Sigmoid colon (tissue), 7 donors: ENCODE data around the gene IGSF6. TPM values are rescaled to one million over a fixed set of nuclear protein-coding genes. Genes with fewer than 3 reads are reported as not detected.
"Not testable (repeated sequence)": the region's sequence is repeated elsewhere in the genome, so short reads cannot be mapped to it uniquely, and the experiment has no call there.

Source experiments
- DNase-seq: peaks from one replicate; pipeline ENCODE4 v3.0.0-alpha.2; 2019
- H3K27ac ChIP-seq, 4 donors: fragments of 200-600 bp; sonication (generic); one replicate each; pipeline ENCODE4 v1.5.1; 2016 to 2019; ENCODE audit warnings: mild to moderate bottlenecking in 1 of 4
- H3K27me3 ChIP-seq, 3 donors: fragments of 200-600 bp; sonication (generic); one replicate each; pipeline ENCODE4 v1.5.1; 2019; ENCODE audit warnings: mild to moderate bottlenecking in 1 of 3
- H3K36me3 ChIP-seq, 4 donors: fragments of 200-600 bp; sonication (generic); one replicate each; pipeline ENCODE4 v1.5.1; 2016 to 2019
- H3K4me1 ChIP-seq, 4 donors: fragments of 200-600 bp; sonication (generic); one replicate each; pipeline ENCODE4 v1.5.1; 2017 to 2019
- H3K4me3 ChIP-seq, 4 donors: fragments of 200-600 bp; sonication (generic); one replicate each; pipeline ENCODE4 v1.5.1; 2017 to 2019; ENCODE audit warnings: mild to moderate bottlenecking in 2 of 4, moderate library complexity in 1 of 4
- H3K9me3 ChIP-seq, 4 donors: fragments of 200-600 bp in 3 of 4; sonication (generic) in 3 of 4; one replicate each; pipeline versions ENCODE4 v1.5.1 to v1.6.1; 2013 to 2019
- EP300 ChIP-seq, 4 donors: sonication (generic); formaldehyde crosslinking; IDR thresholded peaks; one replicate each; pipeline ENCODE4 v1.6.1; 2017; ENCODE audit warnings: antibody characterized with exemption in 4 of 4
- POLR2A ChIP-seq, 2 donors: fragments of 450-650 bp; IDR thresholded peaks; one replicate each; pipeline ENCODE4 v1.6.1; 2016; ENCODE audit warnings: antibody characterized with exemption in 2 of 2, mild to moderate bottlenecking in 2 of 2, moderate library complexity in 2 of 2
- POLR2AphosphoS5 ChIP-seq, 4 donors: sonication (generic); formaldehyde crosslinking; IDR thresholded peaks; one replicate each; pipeline ENCODE4 v1.6.1; 2017; ENCODE audit warnings: antibody characterized with exemption in 4 of 4
- WGBS, 2 donors: extraction: QIAGEN DNeasy Blood & Tissue Kit; methylation state at CpG; one replicate each; pipeline ENCODE4 v1.1.7; 2013; 5-methylcytosine and 5-hydroxymethylcytosine counted together
- intact Hi-C: fragments of 100-400 bp; cut with DNase I; formaldehyde crosslinking; loops from one replicate; pipeline ENCODE4 v1.15.1; 2023
- polyA plus RNA-seq, 3 donors: library from polyadenylated mRNA; stranded (reverse); fragments of 200-250 nt; gene quantifications; one replicate each; pipeline ENCODE4 v1.2.3, GENCODE V29; 2013
- total RNA-seq, 4 donors: library from RNA; depleted of rRNA; stranded (reverse); fragments of >200 nt; gene quantifications; one replicate each; pipeline ENCODE4 v1.1.0, GENCODE V29; 2016
- TF ChIP-seq, protein P1 (sequence below), 4 experiments: fragments of 450-650 bp in 3 of 4; fragments of 200-600 bp in 1 of 4; IDR thresholded peaks; one replicate each; pipeline ENCODE4 v1.5.1; 2016 to 2019; ENCODE audit warnings: antibody characterized with exemption in 4 of 4, mild to moderate bottlenecking in 3 of 4, moderate library complexity in 2 of 4
- donor health status: healthy with polysubstance abuse.
- donor health status: Bipolar disorder and iron deficiency.
- donor health status: healthy.

The IGSF6 gene
- total and polyA plus RNA-seq, 7 donors, result 0.83 to 14.1 (median 3.0) TPM

DNA sequence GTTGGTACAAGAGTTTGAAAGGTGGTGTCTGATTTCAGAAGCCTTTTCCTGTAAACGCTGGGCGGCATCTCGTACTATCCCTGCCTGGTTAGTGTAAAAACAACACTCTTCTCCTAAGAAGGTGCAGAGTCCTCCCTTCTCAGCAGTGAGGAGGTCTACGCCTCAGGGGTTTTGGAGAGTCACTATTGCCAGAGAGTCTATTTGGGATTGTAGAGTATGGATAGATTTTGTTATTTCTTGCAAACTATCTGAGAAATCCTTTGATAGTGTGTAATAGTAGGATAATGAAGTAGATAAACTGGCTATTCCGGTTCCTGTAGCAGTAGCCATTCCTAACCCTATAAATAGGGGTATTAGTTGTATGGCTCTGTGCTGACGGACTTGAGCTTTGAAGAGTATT lies 21.5 kb downstream of the IGSF6 start:
- H3K9me3 ChIP-seq, intact Hi-C loops, H3K27me3 ChIP-seq, H3K27ac ChIP-seq, DNase-seq, H3K4me3 ChIP-seq: not testable (repeated sequence)
- Histone ChIP-seq H3K36me3 (peaks cover 0 to 29% (median 4%) of the 10 kb centered on the region in 4 donors), H3K4me1 (peaks cover 0 to 18% (median 11%) of the 10 kb centered on the region in 4 donors)
- 87 to 93% methylated on average over 6 of the region's 6 CpGs for WGBS, 2 donors

DNA sequence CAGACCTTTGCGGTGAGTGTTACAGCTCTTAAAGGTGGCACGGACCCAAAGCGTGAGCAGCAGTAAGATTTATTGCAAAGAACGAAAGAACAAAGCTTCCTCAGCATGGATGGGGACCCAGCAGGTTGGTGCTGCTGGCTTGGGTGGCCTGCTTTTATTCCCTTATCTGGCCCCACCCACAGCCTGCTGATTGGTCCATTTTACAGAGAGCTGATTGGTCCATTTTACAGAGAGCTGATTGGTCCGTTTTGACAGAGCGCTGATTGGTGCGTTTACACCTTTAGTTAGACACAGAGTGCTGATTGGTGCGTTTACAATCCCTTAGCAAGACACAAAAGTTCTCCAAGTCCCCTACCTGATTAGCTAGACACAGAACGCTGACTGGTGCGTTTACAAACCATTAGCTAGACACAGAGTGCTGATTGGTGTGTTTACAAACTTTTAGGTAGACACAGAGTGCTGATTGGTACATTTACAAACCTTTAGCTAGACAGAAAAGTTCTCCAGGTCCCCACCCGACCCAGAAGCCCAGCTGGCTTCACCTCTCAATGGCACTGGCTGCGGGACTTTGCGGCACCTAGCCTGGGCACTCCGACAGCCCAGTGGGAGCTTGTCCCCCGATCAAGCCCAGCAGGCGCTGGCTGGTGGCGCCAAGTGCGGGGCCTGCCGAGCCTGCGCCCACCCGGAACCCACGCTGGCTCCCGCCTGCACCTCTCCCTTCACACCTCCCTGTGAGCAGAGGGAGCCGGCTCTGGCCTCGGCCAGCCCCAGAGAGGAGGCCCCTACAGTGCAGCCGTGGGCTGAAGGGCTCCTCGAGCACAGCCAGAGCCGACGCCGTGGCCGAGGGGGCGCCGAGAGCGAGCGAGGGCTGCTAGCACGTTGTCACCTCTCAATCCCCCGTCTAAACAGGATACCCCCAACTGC lies 22.5 kb downstream of the IGSF6 start:
- H3K36me3 ChIP-seq, result peaks cover 0 to 37% (median 6%) of the 10 kb centered on the region in 4 donors
- H3K4me1 ChIP-seq, result peaks cover 0 to 19% (median 11%) of the 10 kb centered on the region in 4 donors
- H3K27me3 ChIP-seq, H3K27ac ChIP-seq, DNase-seq, H3K4me3 ChIP-seq, H3K9me3 ChIP-seq, intact Hi-C loops: not testable (repeated sequence)
- WGBS, 2 donors, result 98% methylated on average over 37 of the region's 37 CpGs

DNA sequence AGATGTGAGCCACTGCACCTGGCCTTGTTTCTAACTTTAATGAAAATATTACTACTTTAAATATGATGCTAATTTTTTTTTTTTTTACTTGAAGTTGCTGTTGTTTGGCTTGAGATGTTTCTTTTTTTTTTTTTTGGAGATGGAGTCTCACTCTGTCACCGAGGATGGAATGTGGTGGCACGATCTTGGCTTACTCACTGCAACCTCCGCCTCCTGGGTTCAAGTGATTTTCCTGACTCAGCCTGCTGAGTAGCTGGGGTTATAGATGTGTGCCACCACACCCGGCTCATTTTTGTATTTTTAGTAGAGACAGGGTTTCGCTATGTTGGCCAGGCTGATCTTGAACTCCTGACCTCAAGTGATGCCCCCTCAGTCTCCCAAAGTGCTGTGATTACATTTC lies 23.6 kb downstream of the IGSF6 start:
- TF ChIP-seq EP300 (IDR thresholded peaks at IDR 0.05), result no peak
- TF ChIP-seq POLR2AphosphoS5 (IDR thresholded peaks at IDR 0.05), result no peak
- TF ChIP-seq, protein P1, sequence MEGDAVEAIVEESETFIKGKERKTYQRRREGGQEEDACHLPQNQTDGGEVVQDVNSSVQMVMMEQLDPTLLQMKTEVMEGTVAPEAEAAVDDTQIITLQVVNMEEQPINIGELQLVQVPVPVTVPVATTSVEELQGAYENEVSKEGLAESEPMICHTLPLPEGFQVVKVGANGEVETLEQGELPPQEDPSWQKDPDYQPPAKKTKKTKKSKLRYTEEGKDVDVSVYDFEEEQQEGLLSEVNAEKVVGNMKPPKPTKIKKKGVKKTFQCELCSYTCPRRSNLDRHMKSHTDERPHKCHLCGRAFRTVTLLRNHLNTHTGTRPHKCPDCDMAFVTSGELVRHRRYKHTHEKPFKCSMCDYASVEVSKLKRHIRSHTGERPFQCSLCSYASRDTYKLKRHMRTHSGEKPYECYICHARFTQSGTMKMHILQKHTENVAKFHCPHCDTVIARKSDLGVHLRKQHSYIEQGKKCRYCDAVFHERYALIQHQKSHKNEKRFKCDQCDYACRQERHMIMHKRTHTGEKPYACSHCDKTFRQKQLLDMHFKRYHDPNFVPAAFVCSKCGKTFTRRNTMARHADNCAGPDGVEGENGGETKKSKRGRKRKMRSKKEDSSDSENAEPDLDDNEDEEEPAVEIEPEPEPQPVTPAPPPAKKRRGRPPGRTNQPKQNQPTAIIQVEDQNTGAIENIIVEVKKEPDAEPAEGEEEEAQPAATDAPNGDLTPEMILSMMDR (IDR thresholded peaks at IDR 0.05), result no peak
- TF ChIP-seq POLR2A (IDR thresholded peaks at IDR 0.05), result no peak
- Histone ChIP-seq H3K36me3 (peaks cover 0 to 35% (median 7%) of the 10 kb centered on the region in 4 donors), H3K4me3 (no peak overlapping the region), H3K27me3 (no peaks in the 10 kb centered on the region), H3K9me3 (no peaks in the 10 kb centered on the region), H3K4me1 (peaks cover 0 to 19% (median 11%) of the 10 kb centered on the region in 4 donors), H3K27ac (no peak overlapping the region)
- WGBS, 2 donors, result 98% methylated on average over 5 of the region's 5 CpGs
- no peak for DNase-seq
- intact Hi-C loops, result no loop called here

DNA sequence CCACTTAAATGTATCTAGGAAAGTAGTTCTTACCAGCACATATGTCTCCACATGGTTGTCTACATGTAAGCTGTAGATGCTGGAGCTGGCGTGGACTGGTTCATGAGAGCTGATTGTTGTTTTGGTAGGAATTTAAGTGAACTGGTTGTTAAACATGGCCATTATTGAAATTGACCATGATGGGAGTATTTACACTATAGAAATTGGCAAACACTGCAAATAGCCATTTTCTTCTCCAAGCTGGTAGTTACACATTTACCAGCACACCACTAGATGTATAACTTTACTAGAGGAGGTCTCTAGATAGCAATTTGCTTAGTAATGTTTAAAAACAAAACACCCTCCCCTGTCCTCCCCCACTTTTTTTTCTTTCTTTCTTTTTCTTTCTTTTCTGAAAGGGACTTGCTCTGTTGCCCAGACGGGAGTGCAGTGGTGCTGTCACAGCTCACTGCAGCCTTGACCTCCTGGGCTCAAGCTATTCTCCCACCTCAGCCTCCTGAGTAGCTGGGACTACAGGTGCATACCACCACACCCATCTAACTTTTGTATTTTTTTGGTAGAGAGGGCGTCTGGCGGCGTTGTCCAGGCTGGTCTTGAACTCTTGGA lies 24.2 kb downstream of the IGSF6 start:
- intact Hi-C loops, result no loop called here
- WGBS, 2 donors, result 96 to 98% methylated on average over 5 of the region's 5 CpGs
- Histone ChIP-seq H3K27ac (no peak overlapping the region), H3K36me3 (peaks cover 0 to 35% (median 7%) of the 10 kb centered on the region in 4 donors), H3K4me3 (no peak overlapping the region), H3K9me3 (no peaks in the 10 kb centered on the region), H3K4me1 (peaks cover 0 to 19% (median 11%) of the 10 kb centered on the region in 4 donors), H3K27me3 (no peaks in the 10 kb centered on the region)
- TF ChIP-seq, protein P1 (IDR thresholded peaks at IDR 0.05), result no peak
- TF ChIP-seq POLR2A (IDR thresholded peaks at IDR 0.05) (no peak), EP300 (IDR thresholded peaks at IDR 0.05) (no peak), POLR2AphosphoS5 (IDR thresholded peaks at IDR 0.05) (no peak)
- no peak for DNase-seq

DNA sequence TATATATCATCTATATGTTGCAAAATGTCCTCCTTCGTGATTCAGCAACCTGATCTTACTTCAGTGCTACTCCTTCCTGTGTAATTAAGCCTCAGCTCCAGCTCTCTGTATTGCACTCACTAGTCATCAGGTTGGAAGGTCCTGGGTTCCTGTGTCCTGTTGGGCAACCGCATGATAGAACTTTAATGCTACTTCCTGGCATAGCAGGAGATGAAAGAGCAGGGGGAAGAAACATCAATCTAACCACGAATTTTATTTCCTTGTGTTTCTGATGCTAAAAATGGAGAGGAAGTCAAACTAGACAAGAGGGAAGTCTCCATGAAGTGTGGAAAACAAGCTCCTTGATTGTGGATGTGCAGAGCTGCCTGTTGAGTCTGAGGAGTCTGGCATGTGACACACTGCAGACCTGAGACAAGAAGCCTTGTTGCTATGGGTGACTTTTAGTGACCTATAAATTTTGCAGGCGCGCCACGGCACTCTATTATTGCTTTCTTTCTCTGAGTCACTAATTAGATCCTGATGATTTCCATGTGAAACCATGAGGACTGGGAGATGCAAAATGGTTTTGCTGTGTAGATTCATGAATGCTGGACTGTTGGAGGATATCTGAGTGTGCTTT lies 25.6 kb downstream of the IGSF6 start:
- DNase-seq, result peak; percentile 70
- Histone ChIP-seq H3K27ac (peak overlapping the region in 3 of 4 donors; percentile 36 to 54 (median 52)), H3K27me3 (no peaks in the 10 kb centered on the region), H3K36me3 (peaks cover 0 to 35% (median 7%) of the 10 kb centered on the region in 4 donors), H3K4me1 (peaks cover 0 to 19% (median 11%) of the 10 kb centered on the region in 4 donors), H3K4me3 (no peak overlapping the region), H3K9me3 (no peaks in the 10 kb centered on the region)
- no peak for TF ChIP-seq EP300 (IDR thresholded peaks at IDR 0.05)
- peak; percentile 20 to 80 (median 62) for TF ChIP-seq POLR2AphosphoS5 (IDR thresholded peaks at IDR 0.05)
- TF ChIP-seq, protein P1 (IDR thresholded peaks at IDR 0.05), result no peak
- intact Hi-C loops, result no loop called here
- 24 to 52% methylated on average over 6 of the region's 6 CpGs for WGBS, 2 donors
